CD4-positive, alpha-beta T cell treated with Interferon alpha-2 for 1 hour (primary cell): ENCODE measurements around the gene TF.

Experiments
- DNase-seq, 2 donors: peaks; one replicate each; pipeline ENCODE4 v3.0.0-alpha.2; 2020 to 2022

Gene TF

DNA sequence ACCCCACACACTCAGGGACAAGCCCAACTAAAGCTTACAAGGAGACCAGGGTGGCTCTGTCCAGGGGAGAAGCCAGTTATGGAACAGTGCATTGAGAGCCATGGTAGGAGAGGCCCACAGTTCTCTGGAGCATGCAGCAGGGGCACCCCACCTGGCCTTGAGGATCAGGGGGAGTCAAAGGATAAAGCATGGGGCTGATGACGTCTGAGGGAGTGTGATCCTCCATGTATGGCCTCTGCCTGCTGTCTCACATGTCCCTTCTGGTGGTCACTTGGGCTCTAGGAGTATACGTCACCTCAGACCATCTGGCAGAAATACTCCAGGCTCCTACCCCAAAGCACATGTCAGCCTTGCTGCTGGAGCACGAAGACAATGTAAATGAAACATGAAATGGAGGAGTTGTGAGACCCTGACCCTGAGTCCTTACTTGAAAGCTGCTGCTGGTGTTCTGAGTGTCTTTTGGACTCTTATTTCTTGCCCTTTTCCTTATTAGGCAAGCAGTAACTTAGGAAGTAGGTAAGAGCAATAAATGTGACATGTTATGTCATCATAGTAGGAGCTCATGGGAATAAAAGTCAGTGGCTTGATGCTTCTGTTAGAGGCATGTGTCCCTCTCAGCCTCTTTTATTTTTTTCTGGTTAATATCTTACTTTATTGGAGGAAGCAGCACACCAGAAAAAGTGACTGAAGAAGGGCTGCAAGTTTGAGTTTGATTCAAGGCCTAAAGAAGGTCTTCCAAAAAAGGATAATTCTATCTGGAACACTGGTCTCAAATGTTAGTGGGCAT lies 74.9 kb downstream of the TF start:
- DNase-seq, result no peak

GRCh38 chr3:133821767-133822638 lies 75.8 kb downstream of the TF start:
- DNase-seq, result no peak

- DNase-seq, result no peak
Measured at GRCh38 chr3:133824961-133825485, 78.8 kb downstream of the TF start.

- DNase-seq, result no peak
Measured at GRCh38 chr3:133825969-133826727, 80.0 kb downstream of the TF start.

GRCh38 chr3:133827136-133827535 lies 80.9 kb downstream of the TF start:
- DNase-seq, result no peak

DNA sequence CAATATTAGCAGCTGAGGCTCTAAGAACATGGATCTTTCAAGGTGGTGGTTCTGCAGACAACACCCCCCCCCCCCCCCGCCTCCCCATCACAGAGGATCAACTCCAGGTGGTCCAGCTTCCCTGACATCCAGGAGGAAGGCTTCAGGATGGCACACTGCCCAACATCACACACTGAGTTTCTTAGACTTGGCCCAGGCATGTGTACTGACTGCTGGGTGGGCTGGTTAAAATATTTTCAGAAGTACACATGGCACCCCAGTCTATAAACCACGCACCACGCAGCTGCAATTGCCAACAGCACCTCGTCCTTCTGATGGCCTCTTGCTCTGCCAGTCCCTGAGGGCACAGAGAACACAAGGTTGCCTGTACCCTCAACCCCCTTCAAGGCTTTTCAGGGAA lies 81.5 kb downstream of the TF start:
- no peak for DNase-seq

DNA sequence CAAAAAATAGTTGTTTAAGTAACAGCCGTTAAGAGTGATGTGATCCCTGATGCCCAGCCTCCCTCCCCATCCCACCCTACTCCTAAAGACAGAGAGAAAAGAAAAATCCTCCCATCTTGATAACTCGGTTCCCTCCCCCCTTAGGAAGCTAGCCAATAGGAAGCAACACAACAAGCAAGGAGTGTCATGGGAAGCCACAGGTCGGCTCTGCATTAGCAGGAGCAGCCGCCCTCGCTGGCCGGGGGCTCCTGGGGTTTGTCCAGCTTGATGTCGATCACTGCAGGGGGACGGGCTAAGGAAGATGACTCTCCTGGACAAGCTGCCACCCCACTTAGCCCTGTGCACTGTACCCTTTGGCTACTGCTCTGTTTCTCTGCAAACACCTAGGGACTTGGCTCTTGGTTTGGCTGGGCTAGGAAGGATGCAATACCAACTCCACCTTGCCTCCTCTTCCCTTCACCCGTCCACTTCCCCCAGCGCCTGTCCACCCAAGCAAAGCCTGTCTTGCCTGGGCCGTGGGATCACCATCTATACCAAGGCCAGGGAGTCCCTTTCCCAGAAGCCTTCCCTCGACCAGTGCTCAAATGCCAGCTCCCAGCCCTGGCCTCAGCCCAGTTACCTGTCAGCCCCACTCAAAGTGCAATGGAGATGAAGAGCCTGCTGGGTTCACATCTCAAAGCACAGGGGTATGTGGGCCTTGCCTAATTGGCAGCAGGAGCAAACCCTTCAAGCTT lies 82.5 kb downstream of the TF start:
- DNase-seq, result no peak

- DNase-seq, result no peak
Measured at GRCh38 chr3:133829310-133829707, 83.1 kb downstream of the TF start.

DNA sequence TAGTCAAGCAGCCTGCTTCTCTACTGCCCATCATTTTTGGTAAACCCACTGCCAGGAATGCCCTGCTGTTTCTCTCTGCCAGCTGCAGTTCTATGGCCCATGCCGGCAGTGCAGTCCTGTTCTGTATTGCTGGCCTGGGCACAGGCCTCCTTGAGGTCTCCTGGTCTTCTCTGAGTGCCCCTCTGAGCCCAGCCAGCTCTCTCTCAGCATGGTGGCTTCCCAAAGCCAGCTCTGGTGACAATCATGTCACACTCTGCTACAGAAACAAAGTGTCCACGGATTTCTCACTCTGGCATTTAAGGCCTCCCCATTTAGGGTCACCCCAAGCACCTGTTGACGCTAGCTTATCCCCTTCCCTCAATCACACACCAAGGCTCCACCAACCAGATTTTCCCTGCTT lies 83.9 kb downstream of the TF start:
- no peak for DNase-seq

DNA sequence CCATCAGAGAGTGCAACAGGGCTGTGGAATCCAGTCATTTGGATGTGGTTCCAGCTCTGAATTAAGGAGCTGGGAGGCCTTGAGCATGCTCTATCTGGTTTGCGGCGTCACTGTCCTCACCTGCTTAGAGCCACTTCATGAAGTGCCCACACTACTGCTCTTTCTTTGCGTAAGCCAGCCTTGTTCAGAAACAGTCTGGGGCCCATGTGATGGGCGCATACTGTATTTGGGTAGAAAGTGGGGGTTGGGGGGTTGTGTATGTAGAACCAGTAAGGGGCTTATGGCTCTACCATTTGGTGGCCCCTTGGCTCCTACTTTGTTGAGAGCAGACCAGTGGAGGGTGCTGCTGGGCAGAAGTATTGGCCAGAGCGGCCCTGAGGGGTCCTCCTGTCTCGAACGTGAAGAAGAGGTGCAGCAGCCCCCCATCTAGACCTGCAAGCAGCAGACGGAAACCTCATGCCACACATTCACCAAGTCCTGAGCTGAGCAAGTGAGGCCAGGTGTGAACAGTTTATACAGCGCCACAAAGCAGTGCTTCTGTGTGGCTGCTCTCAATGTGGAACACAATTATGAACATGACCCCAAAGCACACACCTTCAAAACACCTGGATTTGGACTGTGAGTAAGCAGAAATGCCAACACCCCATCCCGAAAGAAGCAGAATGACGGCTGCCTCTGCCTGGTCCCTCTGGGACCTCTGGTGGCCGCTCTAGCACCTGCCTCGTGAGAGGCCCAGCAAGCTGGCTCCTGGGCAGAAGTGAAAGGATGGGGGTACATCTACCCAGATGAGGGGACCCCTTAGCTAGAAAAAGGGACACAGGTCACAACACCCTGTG lies 86.0 kb downstream of the TF start:
- no peak for DNase-seq

GRCh38 chr3:133832802-133833144 lies 86.6 kb downstream of the TF start:
- no peak for DNase-seq

- DNase-seq, result no peak
Measured at GRCh38 chr3:133833267-133833666, 87.1 kb downstream of the TF start.

DNA sequence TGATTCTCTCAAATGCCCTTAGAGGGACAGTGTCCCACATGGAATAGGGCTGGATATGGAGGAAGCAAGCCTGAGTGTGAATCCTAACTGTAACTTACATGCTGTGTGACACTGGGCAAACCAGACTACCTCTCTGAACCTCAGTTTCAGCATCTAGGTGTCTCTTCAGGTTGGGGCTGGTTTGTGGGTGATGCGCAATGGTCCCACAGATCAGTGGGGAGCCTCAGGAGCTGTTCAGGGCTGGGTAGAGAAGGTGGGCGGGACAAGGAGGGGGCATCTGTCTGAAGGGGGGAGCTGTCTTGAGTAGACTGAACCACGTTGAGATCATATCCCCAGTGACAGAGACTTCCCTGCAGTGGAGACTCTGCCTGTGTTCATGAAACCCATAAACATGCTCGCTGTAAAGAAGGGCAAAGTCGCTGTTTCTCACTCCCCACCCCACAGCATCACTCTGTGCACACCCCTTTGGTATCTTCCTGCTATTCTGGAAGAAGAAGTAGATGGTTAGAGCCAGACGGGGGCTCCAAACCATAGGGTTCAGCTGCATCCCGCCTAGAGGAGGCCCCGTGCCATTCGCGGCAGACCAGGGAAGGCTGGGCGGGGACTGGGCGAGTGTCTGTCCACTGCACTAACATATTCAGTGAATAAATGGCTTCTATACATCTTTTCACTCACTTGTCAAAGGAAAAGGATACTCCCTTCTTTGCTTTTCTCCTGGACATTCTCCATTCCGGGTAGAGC lies 87.9 kb downstream of the TF start:
- no peak for DNase-seq

GRCh38 chr3:133834621-133835417 lies 88.6 kb downstream of the TF start:
- DNase-seq, result no peak

GRCh38 chr3:133835418-133835743 lies 89.2 kb downstream of the TF start:
- DNase-seq, result no peak

DNA sequence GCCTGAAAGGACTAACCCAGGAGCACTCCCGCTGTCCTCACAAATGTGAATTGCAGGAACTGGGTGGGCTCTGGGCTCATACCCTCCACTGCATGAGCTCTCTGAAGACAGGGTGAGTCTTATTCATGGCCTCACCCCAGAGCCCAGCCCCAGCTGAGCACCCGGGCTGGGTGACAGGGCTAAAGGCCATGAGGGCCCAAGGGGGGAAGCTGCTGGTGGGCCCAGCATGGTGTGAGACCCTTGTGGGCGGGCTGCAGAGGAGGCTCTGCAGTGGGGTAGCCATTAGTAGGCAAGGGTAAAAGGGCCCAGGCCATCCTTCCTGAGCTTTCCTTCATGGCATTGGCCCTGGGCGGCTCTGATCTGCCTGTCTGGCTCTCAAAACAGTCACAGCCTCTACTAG lies 89.8 kb downstream of the TF start:
- no peak for DNase-seq

DNA sequence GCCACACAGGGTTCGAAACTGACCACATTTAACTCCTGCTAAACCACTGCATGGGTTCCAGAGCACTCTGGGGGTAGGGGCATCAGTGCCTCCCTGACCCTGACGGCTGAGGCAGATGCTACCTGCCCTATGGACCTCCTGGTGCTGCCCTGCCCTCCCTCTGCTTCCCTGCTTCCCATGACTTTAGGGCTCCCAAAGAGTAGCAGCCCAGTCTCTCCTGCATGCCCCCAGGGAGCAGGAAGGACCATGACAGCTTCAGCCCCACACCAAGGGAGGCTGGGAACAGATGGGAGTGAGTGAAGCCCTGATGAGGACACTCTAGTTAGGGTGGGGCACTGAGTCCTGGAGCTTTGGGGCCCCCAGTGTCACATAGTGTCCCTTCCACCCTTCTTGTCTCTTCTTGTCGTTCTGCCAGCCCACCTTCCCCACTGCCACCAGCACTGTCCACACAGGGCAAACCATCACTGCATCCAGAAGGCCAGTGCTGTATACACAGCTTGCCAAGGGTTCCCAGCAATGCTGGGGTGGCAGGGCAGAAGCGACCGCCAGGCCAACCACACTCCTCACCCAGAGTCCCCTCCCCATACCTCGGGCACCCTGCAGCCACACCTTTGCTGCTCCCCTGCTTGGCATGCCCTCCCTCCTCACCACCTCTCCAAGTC lies 90.4 kb downstream of the TF start:
- no peak for DNase-seq

DNA sequence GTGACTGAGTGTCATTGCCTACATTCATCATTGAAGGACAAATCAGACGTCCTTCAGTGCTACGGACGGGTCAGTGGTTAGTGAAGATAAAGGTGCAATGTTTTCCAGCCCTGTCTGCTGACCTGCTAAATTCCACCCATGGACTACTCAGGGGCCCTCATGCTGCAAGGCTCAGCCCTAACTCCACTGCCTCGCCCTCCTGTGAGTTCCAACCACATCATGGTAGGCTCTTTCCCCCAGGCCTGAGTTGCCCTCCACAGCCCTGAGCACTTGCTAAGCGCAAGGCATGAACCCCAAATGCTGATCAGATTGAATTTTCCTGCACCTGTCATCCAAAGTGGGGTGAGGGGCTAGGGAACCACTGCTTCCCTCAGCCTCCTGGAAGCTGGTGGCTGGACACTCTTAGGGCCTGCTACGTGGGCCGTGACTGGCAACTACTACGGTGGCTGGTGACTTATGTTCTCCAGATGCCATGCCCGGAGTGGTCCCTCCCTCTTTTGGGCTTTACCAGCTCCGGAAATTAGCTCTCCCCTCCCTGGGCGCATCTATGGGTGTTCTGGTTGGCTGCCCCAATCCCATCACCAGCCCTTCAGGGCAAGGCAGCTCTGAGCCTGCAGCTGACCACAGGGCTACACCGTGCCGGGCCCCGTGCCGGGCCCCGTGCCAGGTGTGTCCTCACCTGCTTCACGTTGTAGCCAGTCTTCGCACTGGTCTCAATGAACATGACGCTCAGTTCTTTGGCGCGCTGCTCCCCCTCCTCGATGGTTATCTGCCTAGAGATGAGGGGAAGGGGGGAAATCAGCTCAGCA lies 91.5 kb downstream of the TF start:
- no peak for DNase-seq

DNA sequence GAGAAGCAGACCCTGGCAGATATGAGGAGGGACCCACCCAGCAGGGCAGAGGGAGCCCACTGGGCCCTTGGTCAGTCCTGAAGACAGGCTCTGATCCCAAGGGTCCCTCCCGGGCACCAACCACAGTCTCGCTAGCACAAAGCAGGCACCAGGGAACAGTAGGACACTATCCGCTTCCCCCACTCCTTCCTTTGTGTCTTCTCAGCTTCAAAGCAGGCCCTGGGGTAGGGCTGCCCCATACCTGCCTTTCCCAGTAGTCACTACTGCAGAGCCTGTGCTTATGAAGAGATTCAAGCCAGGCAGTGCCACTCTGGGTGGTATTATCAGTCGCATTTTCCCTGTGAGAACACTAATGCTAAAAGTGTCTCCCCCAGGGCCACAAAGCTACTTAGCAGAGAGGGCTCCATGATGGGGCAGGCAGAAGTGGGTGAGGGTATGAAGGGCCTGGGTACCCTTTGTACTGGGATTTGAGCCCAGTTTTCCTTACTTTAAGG lies 92.2 kb downstream of the TF start:
- DNase-seq, result no peak
